GM19324 (cell line): ENCODE data around the gene PPP2R5C.
"Not testable (repeated sequence)": the region's sequence is repeated elsewhere in the genome, so short reads cannot be mapped to it uniquely, and the experiment has no call there.

Experiments
- ATAC-seq: cut with Tn5 transposase; IDR thresholded peaks from one replicate; pipeline ENCODE4 v1.9.1; 2021; ENCODE audit warnings: mild to moderate bottlenecking, moderate library complexity; ENCODE audit not compliant: unreplicated experiment, low FRiP score

Gene PPP2R5C

GRCh38 chr14:101775826-101776225 is 14.3 kb downstream of the PPP2R5C start:
- no peak for ATAC-seq

GRCh38 chr14:101776344-101776743 is 14.8 kb downstream of the PPP2R5C start:
- ATAC-seq, result no peak

GRCh38 chr14:101780390-101780789 is 18.9 kb downstream of the PPP2R5C start:
- ATAC-seq, result no peak

- no peak for ATAC-seq
Observed at GRCh38 chr14:101780887-101781239, 19.4 kb downstream of the PPP2R5C start.

- no peak for ATAC-seq
Observed at GRCh38 chr14:101781240-101782061, 19.9 kb downstream of the PPP2R5C start.

GRCh38 chr14:101783260-101784016 is 21.9 kb downstream of the PPP2R5C start:
- ATAC-seq, result no peak

GRCh38 chr14:101784631-101785030 is 23.1 kb downstream of the PPP2R5C start:
- ATAC-seq, result no peak

GRCh38 chr14:101788016-101788635 is 26.6 kb downstream of the PPP2R5C start:
- no peak for ATAC-seq

GRCh38 chr14:101789222-101789621 is 27.7 kb downstream of the PPP2R5C start:
- ATAC-seq, result no peak

GRCh38 chr14:101790232-101790631 is 28.7 kb downstream of the PPP2R5C start:
- ATAC-seq, result no peak

GRCh38 chr14:101791919-101792572 is 30.5 kb downstream of the PPP2R5C start:
- ATAC-seq, result no peak

- no peak for ATAC-seq
Observed at GRCh38 chr14:101796016-101796415, 34.5 kb downstream of the PPP2R5C start.

GRCh38 chr14:101796479-101796878 is 35.0 kb downstream of the PPP2R5C start:
- no peak for ATAC-seq

- ATAC-seq, result no peak
Observed at GRCh38 chr14:101797856-101798255, 36.3 kb downstream of the PPP2R5C start.

- not testable (repeated sequence) for ATAC-seq
Observed at GRCh38 chr14:101804373-101804772, 42.9 kb downstream of the PPP2R5C start.

- ATAC-seq, result not testable (repeated sequence)
Observed at GRCh38 chr14:101806252-101806651, 44.7 kb downstream of the PPP2R5C start.

- ATAC-seq, result no peak
Observed at GRCh38 chr14:101808020-101808641, 46.6 kb downstream of the PPP2R5C start.

- ATAC-seq, result no peak
Observed at GRCh38 chr14:101808894-101809670, 47.6 kb downstream of the PPP2R5C start.

- peak; percentile 75 for ATAC-seq
Observed at GRCh38 chr14:101809671-101810514, 48.4 kb downstream of the PPP2R5C start.
